Measurements from ENCODE around the gene IGF1R. TPM values are rescaled to one million over a fixed set of nuclear protein-coding genes. Genes with fewer than 3 reads are reported as not detected.

The IGF1R gene
- total RNA-seq, 1 experiment from 2014 or later, result 3.8 TPM

GRCh38 chr15:98767692-98768091 is 119.4 kb downstream of the IGF1R start:
- Histone ChIP-seq H3K79me2 (ENCODE audit: low read length) (no peaks in the 10 kb centered on the region), H3K9ac (ENCODE audit: low read length) (no peak overlapping the region), H2AFZ (ENCODE audit: low read length) (no peak overlapping the region), H3K9me2 (replicated peaks; ENCODE audit: low read length) (no peaks in the 10 kb centered on the region), H3F3A (ENCODE audit: low read length, unreplicated experiment) (no peaks in the 10 kb centered on the region), H3K4me3 (ENCODE audit: low read length) (no peak overlapping the region), H3K4me1 (ENCODE audit: insufficient read depth, low read length) (no peaks in the 10 kb centered on the region), H3K4me2 (ENCODE audit: low read length) (no peak overlapping the region), H3K9me3 (ENCODE audit: low read length) (no peaks in the 10 kb centered on the region), H3K36me3 (ENCODE audit: low read depth, low read length) (no peaks in the 10 kb centered on the region), H4K20me1 (ENCODE audit: low read length) (no peaks in the 10 kb centered on the region), H3K27ac (ENCODE audit: low read length) (no peak overlapping the region), H3K27me3 (ENCODE audit: low read length) (no peaks in the 10 kb centered on the region)
- intact Hi-C loops (cut with micrococcal nuclease), result no loop called here
- CTCF ChIA-PET, result no interaction called here
- ATAC-seq (no peak), DNase-seq (no peak)
- no peak for TF ChIP-seq EZH2 (IDR thresholded peaks at IDR 0.05; ENCODE audit: low read length, unreplicated experiment)
- no peak for TF ChIP-seq EZH2phosphoT487 (IDR thresholded peaks at IDR 0.05; ENCODE audit: borderline replicate concordance, low read length)
- no peak for TF ChIP-seq CTCF (conservative IDR thresholded peaks at IDR 0.05; ENCODE audit: low read depth, low read length)
- POLR2A ChIA-PET (ENCODE audit: unreplicated experiment), result no interaction called here
- no TSS peak for BruUV-seq (replicated peaks)

- no peaks in the 10 kb centered on the region for H3F3A ChIP-seq (ENCODE audit: low read length, unreplicated experiment)
- ChIA-PET CTCF (interaction anchor here (0.5 kb wide), 1 partner anchor 122 kb away, joined by 3 read pairs; no protein-coding TSS in a partner anchor), POLR2A (ENCODE audit: unreplicated experiment) (no interaction called here)
- no peak overlapping the region for H3K9ac ChIP-seq (ENCODE audit: low read length)
- ATAC-seq (no peak), DNase-seq (no peak)
- no peaks in the 10 kb centered on the region for H3K4me1 ChIP-seq (ENCODE audit: insufficient read depth, low read length)
- H3K79me2 ChIP-seq (ENCODE audit: low read length), result no peaks in the 10 kb centered on the region
- TF ChIP-seq EZH2 (IDR thresholded peaks at IDR 0.05; ENCODE audit: low read length, unreplicated experiment), result no peak
- no peak for TF ChIP-seq CTCF (conservative IDR thresholded peaks at IDR 0.05; ENCODE audit: low read depth, low read length)
- no peaks in the 10 kb centered on the region for H3K9me2 ChIP-seq (replicated peaks; ENCODE audit: low read length)
- H2AFZ ChIP-seq (ENCODE audit: low read length), result no peak overlapping the region
- H3K4me3 ChIP-seq (ENCODE audit: low read length), result no peak overlapping the region
- no peaks in the 10 kb centered on the region for H3K27me3 ChIP-seq (ENCODE audit: low read length)
- intact Hi-C loops (cut with micrococcal nuclease), result no loop called here
- H3K9me3 ChIP-seq (ENCODE audit: low read length), result no peaks in the 10 kb centered on the region
- H4K20me1 ChIP-seq (ENCODE audit: low read length), result no peaks in the 10 kb centered on the region
- no peak overlapping the region for H3K4me2 ChIP-seq (ENCODE audit: low read length)
- BruUV-seq (replicated peaks), result no TSS peak
- no peak overlapping the region for H3K27ac ChIP-seq (ENCODE audit: low read length)
- H3K36me3 ChIP-seq (ENCODE audit: low read depth, low read length), result no peaks in the 10 kb centered on the region
Measured at GRCh38 chr15:98769867-98770266, 121.5 kb downstream of the IGF1R start.

- CTCF ChIA-PET, result no interaction called here
- intact Hi-C loops (cut with micrococcal nuclease), result no loop called here
- H3K27ac ChIP-seq (ENCODE audit: low read length), result no peak overlapping the region
- ATAC-seq (no peak), DNase-seq (no peak)
- no peaks in the 10 kb centered on the region for H3F3A ChIP-seq (ENCODE audit: low read length, unreplicated experiment)
- TF ChIP-seq EZH2 (IDR thresholded peaks at IDR 0.05; ENCODE audit: low read length, unreplicated experiment), result no peak
- no peak for TF ChIP-seq EZH2phosphoT487 (IDR thresholded peaks at IDR 0.05; ENCODE audit: borderline replicate concordance, low read length)
- TF ChIP-seq CTCF (conservative IDR thresholded peaks at IDR 0.05; ENCODE audit: low read depth, low read length), result no peak
- H3K4me1 ChIP-seq (ENCODE audit: insufficient read depth, low read length), result peaks cover 4% of the 10 kb centered on the region; the same call in 1 of the 2 replicates
- POLR2A ChIA-PET (ENCODE audit: unreplicated experiment), result no interaction called here
- H3K36me3 ChIP-seq (ENCODE audit: low read depth, low read length), result no peaks in the 10 kb centered on the region
- H3K9me3 ChIP-seq (ENCODE audit: low read length), result no peaks in the 10 kb centered on the region
- 0 out of 2 replicates have a peak, but pooled peaks cover 4% of the 10 kb centered on the region for H3K79me2 ChIP-seq (ENCODE audit: low read length)
- no peaks in the 10 kb centered on the region for H3K27me3 ChIP-seq (ENCODE audit: low read length)
- no peak overlapping the region for H3K9ac ChIP-seq (ENCODE audit: low read length)
- H3K9me2 ChIP-seq (replicated peaks; ENCODE audit: low read length), result no peaks in the 10 kb centered on the region
- BruUV-seq (replicated peaks), result no TSS peak
- no peak overlapping the region for H3K4me2 ChIP-seq (ENCODE audit: low read length)
- no peak overlapping the region for H3K4me3 ChIP-seq (ENCODE audit: low read length)
- H4K20me1 ChIP-seq (ENCODE audit: low read length), result no peaks in the 10 kb centered on the region
- no peak overlapping the region for H2AFZ ChIP-seq (ENCODE audit: low read length)
Measured at GRCh38 chr15:98770984-98771383, 122.6 kb downstream of the IGF1R start.
